Activated CD4-positive, alpha-beta T cell treated with anti-CD3 and anti-CD28 coated beads for 24 hours (primary cell): ENCODE results near the gene WNT7A.

Source experiments
- DNase-seq, 2 donors: peaks; one replicate each; pipeline ENCODE4 v3.0.0-alpha.2; 2020; ENCODE audit warnings: low read depth in 2 of 2

The WNT7A gene

GRCh38 chr3:13792512-13793371 is 87.1 kb downstream of the WNT7A start:
- no peak for DNase-seq

- DNase-seq: no peak
Measured at GRCh38 chr3:13792051-13792490, 87.8 kb downstream of the WNT7A start.

GRCh38 chr3:13791198-13792050 is 88.4 kb downstream of the WNT7A start:
- no peak for DNase-seq

- no peak for DNase-seq
Measured at GRCh38 chr3:13790376-13791197, 89.3 kb downstream of the WNT7A start.

- no peak for DNase-seq
Measured at GRCh38 chr3:13788522-13789424, 91.1 kb downstream of the WNT7A start.

GRCh38 chr3:13787533-13788132 is 92.2 kb downstream of the WNT7A start:
- DNase-seq: no peak

GRCh38 chr3:13786811-13787210 is 93.1 kb downstream of the WNT7A start:
- DNase-seq: no peak

- DNase-seq: no peak
Measured at GRCh38 chr3:13785853-13786436, 93.9 kb downstream of the WNT7A start.

- no peak for DNase-seq
Measured at GRCh38 chr3:13785351-13785750, 94.5 kb downstream of the WNT7A start.

GRCh38 chr3:13783476-13783875 is 96.4 kb downstream of the WNT7A start:
- no peak for DNase-seq

- no peak for DNase-seq
Measured at GRCh38 chr3:13782501-13782900, 97.4 kb downstream of the WNT7A start.

- no peak for DNase-seq
Measured at GRCh38 chr3:13781417-13781816, 98.5 kb downstream of the WNT7A start.

- DNase-seq: no peak
Measured at GRCh38 chr3:13780432-13781176, 99.3 kb downstream of the WNT7A start.

- DNase-seq: no peak
Measured at GRCh38 chr3:13776253-13777050, 103.4 kb downstream of the WNT7A start.

GRCh38 chr3:13772885-13773745 is 106.8 kb downstream of the WNT7A start:
- no peak for DNase-seq

GRCh38 chr3:13772321-13772745 is 107.5 kb downstream of the WNT7A start:
- no peak for DNase-seq

- no peak for DNase-seq
Measured at GRCh38 chr3:13771496-13771895, 108.4 kb downstream of the WNT7A start.
